PC-3 (cell line): ENCODE measurements around the gene DDAH2.

Experiments used
- CTCF ChIP-seq: fragments of 300-600 bp; sonication (generic); conservative IDR thresholded peaks from 2 replicates; pipeline ENCODE4 v1.5.1; 2017; ENCODE audit warnings: antibody characterized with exemption, low read depth, mild to moderate bottlenecking, low read length
- EZH2 ChIP-seq: fragments of 300-600 bp; sonication (generic); IDR thresholded peaks from one replicate; pipeline ENCODE4 v1.6.1; 2017; ENCODE audit warnings: antibody characterized with exemption, mild to moderate bottlenecking, low read length; ENCODE audit not compliant: unreplicated experiment
- EZH2phosphoT487 ChIP-seq: fragments of 300-600 bp; sonication (generic); IDR thresholded peaks from 2 replicates; pipeline ENCODE4 v1.6.1; 2018; ENCODE audit warnings: mild to moderate bottlenecking, antibody characterized with exemption, low read length, borderline replicate concordance

DNA sequence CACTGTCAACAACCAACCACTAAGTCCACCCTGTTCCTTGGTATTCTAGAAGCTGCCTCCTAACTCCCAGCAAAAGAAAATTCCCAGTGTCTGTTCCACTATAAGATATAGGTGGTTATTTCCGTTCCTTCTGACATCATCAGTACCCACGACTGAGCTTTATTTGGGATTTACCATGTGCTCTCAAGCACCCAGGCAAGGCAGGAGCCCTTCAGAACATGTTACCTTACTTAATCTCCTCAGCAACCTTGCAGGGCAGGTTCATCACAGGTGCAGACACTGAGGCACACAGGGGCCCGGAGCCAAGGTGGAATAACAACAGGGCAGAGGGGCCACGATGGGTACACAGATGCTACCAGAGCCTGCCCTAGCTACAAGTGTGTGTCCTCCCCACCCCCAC, 36.7 kb downstream of the DDAH2 start:
- TF ChIP-seq EZH2phosphoT487 (no peak), CTCF (no peak), EZH2 (no peak)
